ENCODE data around the gene POGZ. TPM values are rescaled to one million over a fixed set of nuclear protein-coding genes. Genes with fewer than 3 reads are reported as not detected.

Gene POGZ
- total and polyA plus RNA-seq, 2 of the 13 experiments (the other 11 are each of a cell fraction or from before 2014, with no cell fraction given), result 15.3 to 45.6 TPM

GRCh38 chr1:151399324-151400171, 59.7 kb downstream of the POGZ start, which contains the start of gene PSMB4 (continued):
- TF ChIP-seq, protein P1, sequence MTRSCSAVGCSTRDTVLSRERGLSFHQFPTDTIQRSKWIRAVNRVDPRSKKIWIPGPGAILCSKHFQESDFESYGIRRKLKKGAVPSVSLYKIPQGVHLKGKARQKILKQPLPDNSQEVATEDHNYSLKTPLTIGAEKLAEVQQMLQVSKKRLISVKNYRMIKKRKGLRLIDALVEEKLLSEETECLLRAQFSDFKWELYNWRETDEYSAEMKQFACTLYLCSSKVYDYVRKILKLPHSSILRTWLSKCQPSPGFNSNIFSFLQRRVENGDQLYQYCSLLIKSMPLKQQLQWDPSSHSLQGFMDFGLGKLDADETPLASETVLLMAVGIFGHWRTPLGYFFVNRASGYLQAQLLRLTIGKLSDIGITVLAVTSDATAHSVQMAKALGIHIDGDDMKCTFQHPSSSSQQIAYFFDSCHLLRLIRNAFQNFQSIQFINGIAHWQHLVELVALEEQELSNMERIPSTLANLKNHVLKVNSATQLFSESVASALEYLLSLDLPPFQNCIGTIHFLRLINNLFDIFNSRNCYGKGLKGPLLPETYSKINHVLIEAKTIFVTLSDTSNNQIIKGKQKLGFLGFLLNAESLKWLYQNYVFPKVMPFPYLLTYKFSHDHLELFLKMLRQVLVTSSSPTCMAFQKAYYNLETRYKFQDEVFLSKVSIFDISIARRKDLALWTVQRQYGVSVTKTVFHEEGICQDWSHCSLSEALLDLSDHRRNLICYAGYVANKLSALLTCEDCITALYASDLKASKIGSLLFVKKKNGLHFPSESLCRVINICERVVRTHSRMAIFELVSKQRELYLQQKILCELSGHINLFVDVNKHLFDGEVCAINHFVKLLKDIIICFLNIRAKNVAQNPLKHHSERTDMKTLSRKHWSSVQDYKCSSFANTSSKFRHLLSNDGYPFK (CRISPR knock-in tag; IDR thresholded peaks at IDR 0.05; ENCODE audit: borderline replicate concordance), result peak; percentile 93
- peak; percentile 64; the same call in 1 of the 2 replicates for TF ChIP-seq ARID2 (CRISPR knock-in tag; IDR thresholded peaks at IDR 0.05; ENCODE audit: borderline replicate concordance)
- TF ChIP-seq, protein P2, sequence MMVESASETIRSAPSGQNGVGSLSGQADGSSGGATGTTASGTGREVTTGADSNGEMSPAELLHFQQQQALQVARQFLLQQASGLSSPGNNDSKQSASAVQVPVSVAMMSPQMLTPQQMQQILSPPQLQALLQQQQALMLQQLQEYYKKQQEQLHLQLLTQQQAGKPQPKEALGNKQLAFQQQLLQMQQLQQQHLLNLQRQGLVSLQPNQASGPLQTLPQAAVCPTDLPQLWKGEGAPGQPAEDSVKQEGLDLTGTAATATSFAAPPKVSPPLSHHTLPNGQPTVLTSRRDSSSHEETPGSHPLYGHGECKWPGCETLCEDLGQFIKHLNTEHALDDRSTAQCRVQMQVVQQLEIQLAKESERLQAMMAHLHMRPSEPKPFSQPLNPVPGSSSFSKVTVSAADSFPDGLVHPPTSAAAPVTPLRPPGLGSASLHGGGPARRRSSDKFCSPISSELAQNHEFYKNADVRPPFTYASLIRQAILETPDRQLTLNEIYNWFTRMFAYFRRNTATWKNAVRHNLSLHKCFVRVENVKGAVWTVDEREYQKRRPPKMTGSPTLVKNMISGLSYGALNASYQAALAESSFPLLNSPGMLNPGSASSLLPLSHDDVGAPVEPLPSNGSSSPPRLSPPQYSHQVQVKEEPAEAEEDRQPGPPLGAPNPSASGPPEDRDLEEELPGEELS (CRISPR knock-in tag; IDR thresholded peaks at IDR 0.05), result no peak; the same call in 1 of the 2 replicates
- no peak for TF ChIP-seq ELF4 (CRISPR knock-in tag; IDR thresholded peaks at IDR 0.05; ENCODE audit: borderline replicate concordance)
- TF ChIP-seq, protein P3, sequence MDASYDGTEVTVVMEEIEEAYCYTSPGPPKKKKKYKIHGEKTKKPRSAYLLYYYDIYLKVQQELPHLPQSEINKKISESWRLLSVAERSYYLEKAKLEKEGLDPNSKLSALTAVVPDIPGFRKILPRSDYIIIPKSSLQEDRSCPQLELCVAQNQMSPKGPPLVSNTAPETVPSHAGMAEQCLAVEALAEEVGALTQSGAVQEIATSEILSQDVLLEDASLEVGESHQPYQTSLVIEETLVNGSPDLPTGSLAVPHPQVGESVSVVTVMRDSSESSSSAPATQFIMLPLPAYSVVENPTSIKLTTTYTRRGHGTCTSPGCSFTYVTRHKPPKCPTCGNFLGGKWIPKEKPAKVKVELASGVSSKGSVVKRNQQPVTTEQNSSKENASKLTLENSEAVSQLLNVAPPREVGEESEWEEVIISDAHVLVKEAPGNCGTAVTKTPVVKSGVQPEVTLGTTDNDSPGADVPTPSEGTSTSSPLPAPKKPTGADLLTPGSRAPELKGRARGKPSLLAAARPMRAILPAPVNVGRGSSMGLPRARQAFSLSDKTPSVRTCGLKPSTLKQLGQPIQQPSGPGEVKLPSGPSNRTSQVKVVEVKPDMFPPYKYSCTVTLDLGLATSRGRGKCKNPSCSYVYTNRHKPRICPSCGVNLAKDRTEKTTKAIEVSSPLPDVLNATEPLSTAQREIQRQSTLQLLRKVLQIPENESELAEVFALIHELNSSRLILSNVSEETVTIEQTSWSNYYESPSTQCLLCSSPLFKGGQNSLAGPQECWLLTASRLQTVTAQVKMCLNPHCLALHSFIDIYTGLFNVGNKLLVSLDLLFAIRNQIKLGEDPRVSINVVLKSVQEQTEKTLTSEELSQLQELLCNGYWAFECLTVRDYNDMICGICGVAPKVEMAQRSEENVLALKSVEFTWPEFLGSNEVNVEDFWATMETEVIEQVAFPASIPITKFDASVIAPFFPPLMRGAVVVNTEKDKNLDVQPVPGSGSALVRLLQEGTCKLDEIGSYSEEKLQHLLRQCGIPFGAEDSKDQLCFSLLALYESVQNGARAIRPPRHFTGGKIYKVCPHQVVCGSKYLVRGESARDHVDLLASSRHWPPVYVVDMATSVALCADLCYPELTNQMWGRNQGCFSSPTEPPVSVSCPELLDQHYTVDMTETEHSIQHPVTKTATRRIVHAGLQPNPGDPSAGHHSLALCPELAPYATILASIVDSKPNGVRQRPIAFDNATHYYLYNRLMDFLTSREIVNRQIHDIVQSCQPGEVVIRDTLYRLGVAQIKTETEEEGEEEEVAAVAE (CRISPR knock-in tag; IDR thresholded peaks at IDR 0.05; ENCODE audit: borderline replicate concordance), result peak; percentile 84
- TF ChIP-seq BCL6 (CRISPR knock-in tag; IDR thresholded peaks at IDR 0.05), result peak; percentile 14; the same call in 1 of the 2 replicates
- TF ChIP-seq ZNF816 (CRISPR knock-in tag; IDR thresholded peaks at IDR 0.05; ENCODE audit: borderline replicate concordance), result peak; percentile 54; the same call in 1 of the 2 replicates
- no peak for TF ChIP-seq TP53 (CRISPR knock-in tag; conservative IDR thresholded peaks at IDR 0.05)
- TF ChIP-seq IKZF4 (CRISPR knock-in tag; IDR thresholded peaks at IDR 0.05; ENCODE audit: borderline replicate concordance, low read depth, not compliant biosample characterization), result no peak
- peak; percentile 84; the same call in 1 of the 2 replicates for TF ChIP-seq SMAD3 (CRISPR knock-in tag; IDR thresholded peaks at IDR 0.05)
- 0 out of 2 replicates have a peak, but pooled peaks have one; percentile 20 for TF ChIP-seq HHEX (CRISPR knock-in tag; IDR thresholded peaks at IDR 0.05)
- TF ChIP-seq, protein P4, sequence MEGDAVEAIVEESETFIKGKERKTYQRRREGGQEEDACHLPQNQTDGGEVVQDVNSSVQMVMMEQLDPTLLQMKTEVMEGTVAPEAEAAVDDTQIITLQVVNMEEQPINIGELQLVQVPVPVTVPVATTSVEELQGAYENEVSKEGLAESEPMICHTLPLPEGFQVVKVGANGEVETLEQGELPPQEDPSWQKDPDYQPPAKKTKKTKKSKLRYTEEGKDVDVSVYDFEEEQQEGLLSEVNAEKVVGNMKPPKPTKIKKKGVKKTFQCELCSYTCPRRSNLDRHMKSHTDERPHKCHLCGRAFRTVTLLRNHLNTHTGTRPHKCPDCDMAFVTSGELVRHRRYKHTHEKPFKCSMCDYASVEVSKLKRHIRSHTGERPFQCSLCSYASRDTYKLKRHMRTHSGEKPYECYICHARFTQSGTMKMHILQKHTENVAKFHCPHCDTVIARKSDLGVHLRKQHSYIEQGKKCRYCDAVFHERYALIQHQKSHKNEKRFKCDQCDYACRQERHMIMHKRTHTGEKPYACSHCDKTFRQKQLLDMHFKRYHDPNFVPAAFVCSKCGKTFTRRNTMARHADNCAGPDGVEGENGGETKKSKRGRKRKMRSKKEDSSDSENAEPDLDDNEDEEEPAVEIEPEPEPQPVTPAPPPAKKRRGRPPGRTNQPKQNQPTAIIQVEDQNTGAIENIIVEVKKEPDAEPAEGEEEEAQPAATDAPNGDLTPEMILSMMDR (CRISPR knock-in tag; IDR thresholded peaks at IDR 0.05), result peak; percentile 79
- TF ChIP-seq SOX6 (IDR thresholded peaks at IDR 0.05), result no peak
- 0 out of 2 replicates have a peak, but pooled peaks have one; percentile 9 for TF ChIP-seq SOX6 (CRISPR knock-in tag; IDR thresholded peaks at IDR 0.05)
- peak; percentile 87 for TF ChIP-seq ELF1 (CRISPR knock-in tag; IDR thresholded peaks at IDR 0.05)

Data from HepG2 (cell line).